HG02840 (cell line): ENCODE results near the gene ZMYND19.
A peak's percentile ranks its signal among the peaks of the same experiment; 100 is the strongest.
"Not testable (repeated sequence)": the region's sequence is repeated elsewhere in the genome, so short reads cannot be mapped to it uniquely, and the experiment has no call there.

Experiments
- ATAC-seq: cut with Tn5 transposase; IDR thresholded peaks from one replicate; pipeline ENCODE4 v1.9.1; 2021; ENCODE audit warnings: mild to moderate bottlenecking, moderate library complexity, moderate number of reproducible peaks; ENCODE audit not compliant: unreplicated experiment, low FRiP score

The ZMYND19 gene

DNA sequence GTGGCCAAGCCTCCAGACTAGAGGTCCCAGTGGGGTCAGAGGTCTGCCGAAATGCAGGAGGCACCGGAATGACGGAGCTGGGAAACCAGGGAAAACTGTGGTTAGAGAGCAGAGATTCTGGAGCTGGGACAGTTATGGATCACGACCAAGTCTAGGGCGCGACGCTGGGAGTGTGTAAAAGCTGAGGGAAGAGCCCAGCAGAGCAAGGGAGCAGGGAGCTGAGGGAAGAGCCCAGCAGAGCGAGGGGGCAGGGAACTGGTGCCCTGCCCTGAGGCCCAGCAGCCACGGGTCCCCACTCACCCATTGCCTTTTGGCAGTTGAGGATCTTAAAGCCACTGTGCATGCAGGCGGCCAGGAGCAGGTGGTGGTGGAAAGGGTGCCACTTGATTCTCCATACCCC, 26.2 kb downstream of the ZMYND19 start:
- no peak for ATAC-seq

GRCh38 chr9:137558127-137558526, 32.2 kb downstream of the ZMYND19 start:
- no peak for ATAC-seq

- ATAC-seq = no peak
Measured at GRCh38 chr9:137556069-137556838, 34.1 kb downstream of the ZMYND19 start.

DNA sequence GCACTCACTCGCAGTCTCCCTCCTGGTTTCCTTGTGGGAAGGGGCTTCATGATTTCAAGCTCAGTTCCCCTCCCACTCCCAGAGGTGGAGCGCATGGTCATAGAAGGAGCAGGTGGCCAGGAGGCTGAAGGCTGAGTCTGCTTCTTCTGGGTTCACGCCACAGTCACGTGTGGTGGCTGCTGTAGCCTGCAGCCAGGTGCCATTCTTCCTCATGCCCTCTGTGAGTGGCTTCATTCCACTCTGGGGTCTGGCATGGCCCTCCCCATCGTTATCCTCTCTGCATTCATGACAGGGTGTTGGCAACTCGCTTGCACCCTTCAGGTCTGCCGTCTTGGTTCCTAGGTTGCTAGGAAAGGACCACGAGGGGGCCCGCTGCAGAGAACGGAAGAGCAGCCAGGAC, 35.1 kb downstream of the ZMYND19 start:
- ATAC-seq = no peak

DNA sequence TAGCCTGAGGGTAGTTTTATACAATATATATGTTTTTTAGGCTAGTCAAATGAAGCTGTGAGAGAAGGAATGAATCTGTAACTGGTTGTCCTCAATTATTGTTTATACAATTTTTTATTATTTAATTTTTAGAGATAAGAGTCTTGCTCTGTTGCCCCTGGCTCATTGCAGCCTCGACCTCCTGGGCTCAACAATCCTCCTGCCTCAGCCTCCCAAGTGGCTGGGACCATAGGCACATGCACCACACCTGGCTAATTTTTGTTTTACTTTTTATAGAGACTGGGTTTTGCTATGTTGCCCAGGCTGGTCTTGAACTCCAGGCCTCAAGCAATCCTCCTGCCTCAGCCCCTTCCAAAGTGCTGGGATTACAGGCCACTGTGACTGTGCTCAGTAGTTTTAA, 36.0 kb downstream of the ZMYND19 start:
- ATAC-seq = no peak

GRCh38 chr9:137553654-137554053, 36.7 kb downstream of the ZMYND19 start:
- ATAC-seq = not testable (repeated sequence)

GRCh38 chr9:137552022-137552768, 38.1 kb downstream of the ZMYND19 start:
- ATAC-seq = peak; percentile 5

- peak; percentile 76 for ATAC-seq
Measured at GRCh38 chr9:137551264-137552021, 38.9 kb downstream of the ZMYND19 start, which contains the start of gene MRPL41. Gene MRPL41 (plus strand): TSS chr9:137551879. CDS start chr9:137552082, 203 bp downstream.

DNA sequence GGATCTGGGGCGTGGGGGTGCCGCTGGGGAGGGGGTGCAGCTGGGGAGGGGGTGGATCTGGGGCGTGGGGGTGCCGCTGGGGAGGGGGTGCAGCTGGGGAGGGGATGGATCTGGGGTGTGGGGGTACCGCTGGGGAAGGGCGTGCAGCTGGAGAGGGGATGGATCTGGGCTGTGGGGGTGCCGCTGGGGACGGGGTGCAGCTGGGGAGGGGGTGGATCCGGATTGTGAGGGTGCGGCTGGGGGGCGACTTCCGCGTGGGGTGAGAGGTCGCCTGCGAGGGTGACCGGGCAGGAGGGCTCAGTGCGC, 39.4 kb downstream of the ZMYND19 start:
- not testable (repeated sequence) for ATAC-seq

- no peak for ATAC-seq
Measured at GRCh38 chr9:137550231-137550621, 40.1 kb downstream of the ZMYND19 start, which contains the start of gene PNPLA7. Gene PNPLA7 (minus strand): TSS chr9:137550402. CDS start chr9:137550197, 205 bp downstream.

DNA sequence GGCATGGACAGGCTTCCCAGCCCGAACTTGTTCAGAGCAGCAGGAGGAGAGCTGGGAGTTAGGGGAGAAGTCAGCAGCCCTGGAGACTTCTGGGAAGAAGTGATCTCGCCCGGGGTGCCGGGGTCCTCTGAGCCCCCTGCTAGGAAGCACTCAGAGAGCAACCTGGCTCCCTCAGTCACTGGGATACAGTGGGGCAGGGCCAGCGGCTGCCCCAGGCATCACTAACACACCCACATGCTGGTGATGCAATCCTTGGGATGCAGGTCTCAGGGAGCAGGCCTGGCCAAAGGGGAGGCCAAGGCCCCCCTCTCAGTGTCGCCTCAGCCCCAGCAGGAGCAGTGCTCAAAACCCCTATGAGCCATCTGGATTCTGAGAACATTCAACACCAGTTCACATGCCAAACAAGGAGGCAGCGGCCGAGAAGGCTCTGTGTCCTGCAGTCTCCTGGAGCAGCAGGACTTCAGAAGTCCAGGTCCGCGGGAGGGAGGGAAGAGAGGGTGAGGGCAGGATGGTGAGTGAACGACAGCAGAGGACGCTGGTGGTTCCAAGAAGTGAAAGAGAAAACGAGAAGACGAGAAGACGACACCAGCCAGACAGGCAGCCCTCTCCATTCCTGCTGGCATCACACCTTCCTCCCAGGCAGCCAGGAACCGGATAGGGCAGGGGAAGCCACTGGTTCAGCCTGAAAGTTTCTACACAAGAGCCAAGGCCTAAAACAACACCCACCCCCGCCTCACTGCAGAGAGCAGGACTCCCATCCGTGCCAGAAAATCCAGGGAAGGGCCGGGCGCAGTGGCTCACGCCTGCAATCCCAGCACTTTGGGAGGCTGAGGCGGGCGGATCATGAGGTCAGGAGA, 42.4 kb downstream of the ZMYND19 start:
- ATAC-seq = no peak

DNA sequence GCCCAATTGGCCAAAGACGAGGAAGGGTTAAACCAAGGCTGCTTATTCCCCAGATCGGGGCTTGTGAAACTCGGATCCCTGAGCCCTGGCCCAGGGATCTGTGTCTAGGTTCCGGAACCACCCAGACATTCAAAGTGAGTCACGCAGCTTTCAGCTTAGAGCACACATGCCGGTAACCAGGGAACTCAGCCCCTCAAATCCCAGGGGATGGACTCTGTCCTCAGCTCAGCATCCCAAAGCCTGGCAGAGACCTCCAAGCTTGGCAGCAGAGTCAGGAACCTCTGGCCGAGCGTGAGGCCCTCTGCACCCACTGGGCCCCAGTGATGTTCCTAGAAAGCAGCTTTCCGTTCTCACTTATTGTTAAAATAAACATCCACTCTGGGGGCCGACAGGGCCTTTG, 45.2 kb downstream of the ZMYND19 start:
- ATAC-seq = no peak

- ATAC-seq = no peak
Measured at GRCh38 chr9:137544176-137544760, 46.0 kb downstream of the ZMYND19 start.

DNA sequence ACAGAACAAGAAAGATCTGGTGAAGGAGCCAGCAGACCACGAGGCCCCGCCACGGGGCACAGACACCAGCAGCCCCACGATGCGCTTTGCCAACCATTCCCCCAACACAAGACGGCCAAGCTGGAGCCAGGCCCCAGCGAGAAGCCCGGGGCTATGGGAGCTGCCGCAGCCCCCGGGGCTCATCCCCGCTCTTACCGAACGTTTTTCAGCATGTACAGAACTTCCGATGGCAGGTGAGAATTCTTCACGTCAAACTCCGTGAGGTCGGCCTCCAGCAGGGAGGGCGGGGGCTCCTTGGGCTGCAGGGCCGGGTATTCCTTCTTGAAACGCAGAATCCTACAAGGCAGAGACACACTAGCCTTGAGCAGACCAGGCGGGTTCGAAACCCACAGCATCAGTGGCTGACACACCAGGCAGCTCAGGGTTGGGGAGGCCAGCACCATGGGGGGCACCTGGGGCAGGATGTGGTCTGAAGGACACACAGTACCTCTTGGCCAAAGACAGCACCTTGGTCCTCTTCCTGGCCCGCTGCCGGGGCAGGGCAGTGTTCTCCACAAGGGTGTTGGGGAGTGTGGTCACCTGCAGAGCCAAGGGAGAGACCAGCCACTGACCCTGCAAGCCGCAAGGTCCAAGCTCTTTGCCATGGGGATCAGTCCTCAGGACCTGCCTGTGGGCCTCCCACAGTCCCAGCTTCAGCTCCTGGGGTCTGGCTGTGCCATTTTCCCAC, 46.9 kb downstream of the ZMYND19 start:
- ATAC-seq = no peak

GRCh38 chr9:137542486-137542885, 47.8 kb downstream of the ZMYND19 start:
- no peak for ATAC-seq

DNA sequence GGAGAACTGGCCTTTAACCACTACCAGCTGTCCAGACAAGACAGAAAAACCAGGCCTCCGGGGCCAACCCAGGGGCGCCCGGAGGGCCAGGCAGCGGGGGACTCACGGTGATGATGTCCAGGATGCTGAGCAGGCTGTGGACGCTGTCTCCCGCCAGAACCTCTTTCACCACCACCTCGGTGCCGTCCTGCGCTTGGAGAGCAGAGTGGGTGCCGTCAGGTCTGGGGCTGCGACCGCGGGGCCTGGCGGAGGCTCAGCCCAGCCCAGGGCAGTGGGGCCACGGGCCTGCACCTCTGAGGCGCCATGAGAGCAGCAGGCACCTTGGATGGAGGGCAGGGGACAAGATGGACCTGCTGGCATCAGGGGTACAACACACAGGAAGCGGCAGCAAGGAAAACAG, 49.8 kb downstream of the ZMYND19 start:
- no peak for ATAC-seq

DNA sequence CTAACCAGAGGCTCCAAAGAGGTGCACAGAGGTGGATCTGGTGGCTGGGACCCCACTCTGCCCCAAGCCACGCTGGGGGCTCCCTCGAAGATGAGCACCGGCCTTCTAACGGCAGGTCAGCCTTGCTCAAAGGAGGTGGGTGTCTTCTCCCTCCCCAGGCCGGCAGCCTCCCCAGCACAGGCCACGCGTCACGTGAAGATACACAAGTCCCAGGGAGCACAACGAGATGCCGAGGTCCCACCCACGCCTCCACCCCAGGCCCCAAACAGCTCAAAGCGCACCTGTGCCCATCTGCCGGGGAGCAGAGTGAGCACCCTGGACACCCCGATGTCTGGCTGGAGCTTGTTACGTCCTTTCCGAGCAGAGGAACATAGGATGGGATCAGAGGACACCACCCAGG, 52.3 kb downstream of the ZMYND19 start:
- no peak for ATAC-seq

DNA sequence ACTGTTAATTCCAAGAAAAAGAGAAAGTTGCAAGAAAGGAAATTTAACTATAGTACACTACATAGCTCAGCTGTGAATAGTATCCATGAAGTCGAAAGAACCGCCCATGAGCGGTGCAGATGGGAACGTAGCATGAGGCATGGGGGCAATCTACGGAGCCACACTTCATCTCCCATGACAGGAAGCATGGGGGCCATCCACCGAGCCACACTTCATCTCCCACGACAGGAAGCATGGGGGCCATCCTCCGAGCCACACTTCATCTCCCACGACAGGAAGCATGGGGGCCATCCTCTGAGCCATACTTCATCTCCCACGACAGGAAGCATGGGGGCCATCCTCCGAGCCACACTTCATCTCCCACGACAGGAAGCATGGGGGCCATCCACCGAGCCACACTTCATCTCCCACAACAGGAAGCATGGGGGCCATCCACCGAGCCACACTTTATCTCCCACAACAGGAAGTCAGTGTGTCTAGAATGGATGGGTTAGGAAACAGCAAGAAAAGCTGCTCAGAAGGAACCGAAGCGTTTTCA, 53.6 kb downstream of the ZMYND19 start:
- not testable (repeated sequence) for ATAC-seq

- ATAC-seq = no peak
Measured at GRCh38 chr9:137535120-137535428, 55.2 kb downstream of the ZMYND19 start.
